ENCODE measurements around the gene FKBP4. TPM values are rescaled to one million over a fixed set of nuclear protein-coding genes. Genes with fewer than 3 reads are reported as not detected.

FKBP4 gene
- polyA plus RNA-seq, 4 donors: 20.3 to 48.6 (median 34.4) TPM

Other genes with a start within 250 kb of the FKBP4 start
- 10 to 100 TPM; 17.0 to 45.9 (median 22.3) TPM for gene ITFG2, start 17.7 kb downstream of the FKBP4 start, polyA plus RNA-seq
- 1 to 10 TPM in 2 of 4 donors, under 1 TPM in 1, not detected in 1; 0.22 to 4.0 (median 3.1) TPM for gene NRIP2, start 40.1 kb downstream of the FKBP4 start, polyA plus RNA-seq
- 1 to 10 TPM in 1 of 4 donors, under 1 TPM in 1, not detected in 2; 0.22 to 2.5 TPM for gene TEX52, start 62.1 kb downstream of the FKBP4 start, polyA plus RNA-seq
- gene FOXM1, start 82.2 kb downstream of the FKBP4 start, polyA plus RNA-seq: 10 to 100 TPM in 2 of 4 donors, 1 to 10 TPM in 2; 2.4 to 38.8 (median 10.3) TPM
- gene RHNO1, start 82.3 kb downstream of the FKBP4 start, polyA plus RNA-seq: 10 to 100 TPM; 15.7 to 25.1 (median 19.6) TPM
- 10 to 100 TPM in 1 of 4 donors, 1 to 10 TPM in 3; 3.1 to 10.5 (median 5.5) TPM for gene TULP3, start 95.9 kb downstream of the FKBP4 start, polyA plus RNA-seq
- gene TEAD4, start 164.4 kb downstream of the FKBP4 start, polyA plus RNA-seq: 10 to 100 TPM in 2 of 4 donors, 1 to 10 TPM in 2; 2.3 to 18.7 (median 10.3) TPM

All from small intestine (tissue), 4 donors.